PFSK-1 (cell line): Measurements from ENCODE around the gene BORCS8.

Source experiments
- POLR2AphosphoS5 ChIP-seq: IDR thresholded peaks from 2 replicates; pipeline ENCODE4 v1.6.1; 2012; ENCODE audit warnings: low read depth, mild to moderate bottlenecking, control low read depth, low read length, moderate library complexity
- TF ChIP-seq, protein P1 (sequence below), 2 experiments: IDR thresholded peaks; 2 replicates each; pipeline versions ENCODE4 v1.6.1 to v1.8.0; 2011 to 2012; ENCODE audit warnings: low read depth in 2 of 2, low read length in 2 of 2, control low read depth in 1 of 2, inconsistent platforms in 1 of 2, mild to moderate bottlenecking in 1 of 2, moderate library complexity in 1 of 2; ENCODE audit not compliant: insufficient read depth in 1 of 2

DNA sequence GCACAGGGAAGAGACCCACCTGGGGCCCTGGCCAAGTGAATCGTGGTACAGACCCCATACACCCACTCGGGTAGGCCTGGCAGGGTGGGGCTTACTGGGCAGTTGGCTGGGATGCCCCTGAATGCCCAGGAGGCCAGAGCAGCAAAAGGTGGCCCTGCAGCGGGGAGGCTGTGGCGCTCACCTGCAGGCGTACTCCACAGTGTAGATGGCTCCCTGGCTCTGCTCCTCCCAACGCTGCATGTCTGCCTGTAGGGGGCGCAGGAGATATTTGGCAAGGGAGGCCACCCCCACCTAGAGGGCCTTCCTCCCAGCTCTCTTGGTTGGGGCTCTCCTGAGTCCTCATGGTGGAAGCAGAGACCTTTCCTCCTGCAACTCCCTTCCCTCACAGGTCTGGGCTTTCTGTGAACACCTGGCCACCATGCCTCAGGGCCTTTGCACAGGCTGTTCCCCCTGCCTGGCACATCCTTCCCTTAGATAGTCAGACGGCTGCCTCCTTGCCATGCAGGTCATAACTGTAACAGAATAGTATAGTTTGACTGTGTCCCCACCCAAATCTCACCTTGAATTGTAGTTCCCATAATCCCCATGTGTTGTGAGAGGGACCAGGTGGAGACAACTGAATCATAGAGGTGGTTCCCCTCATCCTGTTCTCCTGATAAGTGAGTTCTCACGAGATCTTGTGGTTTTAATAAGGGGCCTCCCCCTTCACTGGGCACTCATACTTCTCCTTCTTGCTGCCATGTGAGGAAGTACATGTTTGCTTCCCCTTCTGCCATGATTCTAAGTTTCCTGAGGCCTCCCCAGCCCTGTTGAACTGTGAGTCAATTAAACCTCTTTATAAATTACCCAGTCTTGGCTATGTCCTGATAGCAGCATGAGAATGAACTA is 5.9 kb downstream of the BORCS8 start:
- no peak for TF ChIP-seq POLR2AphosphoS5
- TF ChIP-seq, protein P1, sequence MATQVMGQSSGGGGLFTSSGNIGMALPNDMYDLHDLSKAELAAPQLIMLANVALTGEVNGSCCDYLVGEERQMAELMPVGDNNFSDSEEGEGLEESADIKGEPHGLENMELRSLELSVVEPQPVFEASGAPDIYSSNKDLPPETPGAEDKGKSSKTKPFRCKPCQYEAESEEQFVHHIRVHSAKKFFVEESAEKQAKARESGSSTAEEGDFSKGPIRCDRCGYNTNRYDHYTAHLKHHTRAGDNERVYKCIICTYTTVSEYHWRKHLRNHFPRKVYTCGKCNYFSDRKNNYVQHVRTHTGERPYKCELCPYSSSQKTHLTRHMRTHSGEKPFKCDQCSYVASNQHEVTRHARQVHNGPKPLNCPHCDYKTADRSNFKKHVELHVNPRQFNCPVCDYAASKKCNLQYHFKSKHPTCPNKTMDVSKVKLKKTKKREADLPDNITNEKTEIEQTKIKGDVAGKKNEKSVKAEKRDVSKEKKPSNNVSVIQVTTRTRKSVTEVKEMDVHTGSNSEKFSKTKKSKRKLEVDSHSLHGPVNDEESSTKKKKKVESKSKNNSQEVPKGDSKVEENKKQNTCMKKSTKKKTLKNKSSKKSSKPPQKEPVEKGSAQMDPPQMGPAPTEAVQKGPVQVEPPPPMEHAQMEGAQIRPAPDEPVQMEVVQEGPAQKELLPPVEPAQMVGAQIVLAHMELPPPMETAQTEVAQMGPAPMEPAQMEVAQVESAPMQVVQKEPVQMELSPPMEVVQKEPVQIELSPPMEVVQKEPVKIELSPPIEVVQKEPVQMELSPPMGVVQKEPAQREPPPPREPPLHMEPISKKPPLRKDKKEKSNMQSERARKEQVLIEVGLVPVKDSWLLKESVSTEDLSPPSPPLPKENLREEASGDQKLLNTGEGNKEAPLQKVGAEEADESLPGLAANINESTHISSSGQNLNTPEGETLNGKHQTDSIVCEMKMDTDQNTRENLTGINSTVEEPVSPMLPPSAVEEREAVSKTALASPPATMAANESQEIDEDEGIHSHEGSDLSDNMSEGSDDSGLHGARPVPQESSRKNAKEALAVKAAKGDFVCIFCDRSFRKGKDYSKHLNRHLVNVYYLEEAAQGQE (IDR thresholded peaks at IDR 0.05; ENCODE audit: insufficient read depth in 1 of 2, low read depth in 2 of 2, low read length in 2 of 2): no peak
